ENCODE data around the gene ST3GAL4. TPM values are rescaled to one million over a fixed set of nuclear protein-coding genes. Genes with fewer than 3 reads are reported as not detected.

Gene ST3GAL4
- total and polyA plus RNA-seq, 8 donors = 30.2 to 38.8 (median 34.6) TPM

- Histone ChIP-seq H3K4me3 (no peak overlapping the region), H3K27ac (no peak overlapping the region), H3K36me3 (no peaks in the 10 kb centered on the region), H3K27me3 (no peaks in the 10 kb centered on the region), H3K4me1 (peaks cover 5 to 14% of the 10 kb centered on the region in 2 donors), H3K9me3 (no peaks in the 10 kb centered on the region)
- intact Hi-C loops (cut with DNase I) = no loop called here
- TF ChIP-seq CTCF (IDR thresholded peaks at IDR 0.05) = no peak
- no peak for DNase-seq
- no peak for ATAC-seq
Observed at GRCh38 chr11:126396965-126397364, 41.5 kb downstream of the ST3GAL4 start.

GRCh38 chr11:126398296-126398695, 42.8 kb downstream of the ST3GAL4 start:
- no peak overlapping the region for H3K4me3 ChIP-seq
- TF ChIP-seq CTCF (IDR thresholded peaks at IDR 0.05) = no peak
- no peaks in the 10 kb centered on the region for H3K9me3 ChIP-seq
- ATAC-seq = no peak
- intact Hi-C loops (cut with DNase I) = no loop called here
- DNase-seq = no peak
- H3K36me3 ChIP-seq = no peaks in the 10 kb centered on the region
- H3K27me3 ChIP-seq = no peaks in the 10 kb centered on the region
- H3K27ac ChIP-seq = no peak overlapping the region
- peaks cover 0 to under 1% of the 10 kb centered on the region in 2 donors for H3K4me1 ChIP-seq

- TF ChIP-seq CTCF (IDR thresholded peaks at IDR 0.05) = no peak
- Histone ChIP-seq H3K4me1 (no peaks in the 10 kb centered on the region), H3K27me3 (no peaks in the 10 kb centered on the region), H3K36me3 (no peaks in the 10 kb centered on the region), H3K9me3 (no peaks in the 10 kb centered on the region), H3K27ac (no peak overlapping the region), H3K4me3 (no peak overlapping the region)
- no peak for ATAC-seq
- intact Hi-C loops (cut with DNase I) = no loop called here
- no peak for DNase-seq
Observed at GRCh38 chr11:126398721-126399120, 43.2 kb downstream of the ST3GAL4 start.

- H3K36me3 ChIP-seq = no peaks in the 10 kb centered on the region
- no peaks in the 10 kb centered on the region for H3K4me1 ChIP-seq
- ATAC-seq = no peak
- H3K27me3 ChIP-seq = no peaks in the 10 kb centered on the region
- intact Hi-C loops (cut with DNase I) = no loop called here
- no peak overlapping the region for H3K4me3 ChIP-seq
- H3K9me3 ChIP-seq = no peaks in the 10 kb centered on the region
- no peak for DNase-seq
- no peak for TF ChIP-seq CTCF (IDR thresholded peaks at IDR 0.05)
- H3K27ac ChIP-seq = no peak overlapping the region
Observed at GRCh38 chr11:126400019-126400418, 44.5 kb downstream of the ST3GAL4 start.

GRCh38 chr11:126400479-126400878, 45.0 kb downstream of the ST3GAL4 start:
- DNase-seq (no peak), ATAC-seq (no peak)
- Histone ChIP-seq H3K4me1 (no peaks in the 10 kb centered on the region), H3K9me3 (no peaks in the 10 kb centered on the region), H3K36me3 (no peaks in the 10 kb centered on the region), H3K4me3 (no peak overlapping the region), H3K27me3 (no peaks in the 10 kb centered on the region), H3K27ac (no peak overlapping the region)
- TF ChIP-seq CTCF (IDR thresholded peaks at IDR 0.05) = no peak
- intact Hi-C loops (cut with DNase I) = no loop called here

Data from left lung (tissue), 10 donors.